ENCODE data around the gene MUSTN1. TPM values are rescaled to one million over a fixed set of nuclear protein-coding genes. Genes with fewer than 3 reads are reported as not detected.

Gene MUSTN1
- total and polyA plus RNA-seq, 2 of the 13 experiments (the other 11 are each of a cell fraction or from before 2014, with no cell fraction given) = 0.84 to 1.4 TPM

DNA sequence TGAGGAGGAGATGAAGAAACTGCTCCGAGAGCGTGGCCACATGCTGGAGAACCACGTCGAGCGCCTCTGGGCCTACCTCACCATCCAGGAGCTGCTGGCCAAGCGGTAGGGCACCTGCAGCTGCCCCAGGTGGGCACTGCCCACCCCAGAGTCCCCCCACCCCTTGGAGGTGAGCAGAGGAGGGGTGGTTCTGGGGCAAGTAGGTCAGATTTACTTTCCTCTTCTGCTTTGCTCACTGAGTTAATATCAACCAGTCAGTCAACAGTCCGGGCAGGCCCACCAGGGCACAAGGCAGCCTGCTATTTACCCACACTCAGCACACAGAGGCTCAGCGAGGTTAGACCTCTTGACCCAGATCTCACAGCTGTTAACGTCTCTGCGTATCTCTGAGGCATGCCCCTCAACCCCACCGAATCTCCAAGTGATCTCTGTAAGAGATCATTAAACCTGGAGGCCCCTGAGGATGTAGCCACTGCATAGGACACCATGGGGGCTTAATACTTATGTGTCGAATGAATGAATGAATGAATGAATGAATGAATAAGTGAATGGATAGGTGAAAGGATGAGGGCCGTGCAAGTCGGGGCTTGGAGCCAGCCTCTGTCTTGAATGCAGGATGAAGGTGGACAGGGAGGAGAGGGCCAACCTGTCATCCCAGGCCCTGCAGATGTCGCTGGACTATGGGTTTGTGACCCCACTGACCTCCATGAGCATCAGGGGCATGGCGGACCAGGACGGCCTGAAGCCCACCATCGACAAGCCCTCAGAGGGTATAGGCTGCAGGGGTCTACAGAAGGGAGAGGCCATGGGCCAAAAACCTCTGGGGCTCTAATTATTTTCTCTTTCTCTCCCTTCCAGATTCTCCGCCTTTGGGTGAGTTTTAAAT is 48.2 kb downstream of the MUSTN1 start (continued):
- no peak for TF ChIP-seq PRDM10 (CRISPR knock-in tag; IDR thresholded peaks at IDR 0.05; ENCODE audit: low read depth)
- TF ChIP-seq HCFC1 (IDR thresholded peaks at IDR 0.05; ENCODE audit: low read depth, low read length) = no peak
- TF ChIP-seq ZNF136 (CRISPR knock-in tag; IDR thresholded peaks at IDR 0.05; ENCODE audit: low read depth) = no peak
- no peak for TF ChIP-seq PRDM15 (CRISPR knock-in tag; IDR thresholded peaks at IDR 0.05)
- TF ChIP-seq ZMYM2 (CRISPR knock-in tag; IDR thresholded peaks at IDR 0.05) = no peak
- TF ChIP-seq, protein P1, sequence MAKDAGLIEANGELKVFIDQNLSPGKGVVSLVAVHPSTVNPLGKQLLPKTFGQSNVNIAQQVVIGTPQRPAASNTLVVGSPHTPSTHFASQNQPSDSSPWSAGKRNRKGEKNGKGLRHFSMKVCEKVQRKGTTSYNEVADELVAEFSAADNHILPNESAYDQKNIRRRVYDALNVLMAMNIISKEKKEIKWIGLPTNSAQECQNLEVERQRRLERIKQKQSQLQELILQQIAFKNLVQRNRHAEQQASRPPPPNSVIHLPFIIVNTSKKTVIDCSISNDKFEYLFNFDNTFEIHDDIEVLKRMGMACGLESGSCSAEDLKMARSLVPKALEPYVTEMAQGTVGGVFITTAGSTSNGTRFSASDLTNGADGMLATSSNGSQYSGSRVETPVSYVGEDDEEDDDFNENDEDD (CRISPR knock-in tag; IDR thresholded peaks at IDR 0.05; ENCODE audit: borderline replicate concordance) = no peak
- TF ChIP-seq PAX8 (CRISPR knock-in tag; IDR thresholded peaks at IDR 0.05; ENCODE audit: borderline replicate concordance) = no peak
- TF ChIP-seq REL (CRISPR knock-in tag; conservative IDR thresholded peaks at IDR 0.05) = no peak
- no peak for TF ChIP-seq JDP2 (CRISPR knock-in tag; IDR thresholded peaks at IDR 0.05; ENCODE audit: borderline replicate concordance)
- no peak for TF ChIP-seq ZBTB1 (CRISPR knock-in tag; IDR thresholded peaks at IDR 0.05; ENCODE audit: borderline replicate concordance)
- TF ChIP-seq TEAD3 (CRISPR knock-in tag; optimal IDR thresholded peaks at IDR 0.05; ENCODE audit: borderline replicate concordance) = no peak
- TF ChIP-seq ZNF101 (CRISPR knock-in tag; IDR thresholded peaks at IDR 0.05; ENCODE audit: borderline replicate concordance, low read depth) = no peak
- no peak for TF ChIP-seq ZFP82 (CRISPR knock-in tag; IDR thresholded peaks at IDR 0.05; ENCODE audit: borderline replicate concordance)
- no peak for TF ChIP-seq MXD4 (CRISPR knock-in tag; IDR thresholded peaks at IDR 0.05)
- no peak for TF ChIP-seq GZF1 (CRISPR knock-in tag; IDR thresholded peaks at IDR 0.05)
- TF ChIP-seq ZNF468 (CRISPR knock-in tag; IDR thresholded peaks at IDR 0.05) = no peak
- peak; percentile 37; the same call in 1 of the 2 replicates for TF ChIP-seq MLX (CRISPR knock-in tag; IDR thresholded peaks at IDR 0.05)
- TF ChIP-seq EHMT2 (IDR thresholded peaks at IDR 0.05; ENCODE audit: borderline replicate concordance, low read depth, low read length) = no peak
- TF ChIP-seq FOSL2 (CRISPR knock-in tag; IDR thresholded peaks at IDR 0.05) = no peak
- TF ChIP-seq GTF2F1 (IDR thresholded peaks at IDR 0.05; ENCODE audit: low read length) = no peak
- peak; percentile 83 for TF ChIP-seq SAP130 (CRISPR knock-in tag; IDR thresholded peaks at IDR 0.05; ENCODE audit: low read depth)
